NK-92 treated with Interleukin-12 subunit alpha and Interleukin-12 subunit beta, amount 100 ng/mL, for 24 hours (cell line): Measurements from ENCODE around the gene HSF5.
"Not testable (repeated sequence)": the region's sequence is repeated elsewhere in the genome, so short reads cannot be mapped to it uniquely, and the experiment has no call there.

Source experiments
- DNase-seq: peaks from one replicate; lab custom pipeline; 2025; lab: John Stamatoyannopoulos, UW

HSF5 gene

GRCh38 chr17:58412961-58413586 is 75.1 kb downstream of the HSF5 start:
- no peak for DNase-seq

DNA sequence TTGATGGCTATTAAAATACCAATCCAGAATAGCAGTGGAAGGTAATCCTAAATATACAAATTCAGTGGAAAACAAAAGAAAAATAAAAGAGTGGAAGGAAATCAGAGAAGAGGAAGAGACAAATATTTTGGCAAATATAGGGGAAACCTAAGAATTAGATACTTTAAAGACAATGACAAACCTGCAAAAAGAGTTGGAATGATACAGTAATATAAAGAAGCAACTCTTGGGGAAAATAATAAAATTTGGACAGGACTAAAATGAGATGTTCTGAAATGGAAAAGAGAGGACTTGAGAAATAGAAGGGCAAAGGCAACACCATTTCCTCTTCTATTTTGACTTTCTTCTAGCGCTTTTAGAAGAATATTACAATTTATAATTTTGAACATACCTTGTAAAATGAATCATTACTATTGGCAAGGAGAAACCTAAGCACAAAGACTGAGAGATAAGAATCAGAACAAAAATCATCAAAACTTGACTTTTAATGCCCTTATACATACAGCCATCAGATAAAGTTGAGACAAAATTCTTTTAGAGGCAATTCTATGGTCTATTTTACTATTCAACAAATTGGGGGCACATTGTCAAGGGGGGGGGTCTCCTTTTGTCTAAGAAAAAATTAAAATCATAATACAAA is 76.0 kb downstream of the HSF5 start:
- DNase-seq: no peak

DNA sequence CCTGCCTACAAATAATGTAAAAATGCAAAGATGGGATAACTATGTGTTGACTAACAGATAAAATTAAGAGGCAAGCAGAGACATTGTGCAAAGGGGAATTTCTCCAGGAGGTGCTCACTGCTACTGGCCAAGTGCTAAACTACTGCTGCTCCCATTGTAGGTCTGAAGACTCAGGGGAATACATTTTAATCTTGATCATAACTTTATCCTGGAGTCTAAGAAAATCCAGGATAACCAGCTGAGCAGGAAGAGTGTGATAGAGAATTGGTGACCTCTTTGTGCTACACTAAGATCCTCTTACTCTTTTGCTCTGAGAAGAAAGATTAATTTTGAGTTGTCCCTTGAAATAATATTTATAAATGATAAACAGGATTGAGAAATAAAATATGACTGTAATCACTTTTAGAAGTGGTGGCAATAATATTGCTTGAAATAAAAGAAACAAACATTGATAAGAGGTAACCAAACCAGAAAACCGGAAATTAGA is 76.8 kb downstream of the HSF5 start:
- no peak for DNase-seq

DNA sequence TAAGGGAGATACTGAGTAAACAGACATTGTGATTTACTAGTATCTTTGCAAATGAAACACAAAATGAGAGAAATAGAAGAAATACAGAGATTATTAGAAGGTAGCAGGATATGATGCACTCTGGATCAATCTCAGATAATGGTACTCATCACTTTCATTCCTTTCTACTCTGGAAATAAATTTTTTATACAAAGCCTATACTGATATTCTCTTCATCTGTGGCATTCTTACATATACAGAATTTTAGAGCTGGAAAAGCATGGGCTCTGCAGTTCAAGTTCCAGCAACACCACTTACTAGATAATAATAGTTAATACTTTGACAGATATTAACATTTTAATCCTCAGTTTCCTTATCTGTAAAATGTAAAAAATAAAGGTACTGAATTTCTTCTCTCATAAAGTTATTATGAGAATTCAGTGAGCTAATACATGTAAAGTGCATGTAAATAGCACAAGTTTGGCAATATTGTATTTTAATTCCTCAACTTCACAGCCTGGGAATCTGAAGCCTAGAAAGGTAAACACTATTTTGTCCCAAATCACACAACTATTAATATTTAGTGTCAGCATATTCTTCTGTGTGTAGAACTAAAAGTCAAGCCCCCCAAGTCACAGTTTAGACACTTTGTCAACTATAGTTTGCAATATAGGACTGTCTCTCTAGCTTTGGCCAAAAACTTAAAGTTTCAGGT is 77.3 kb downstream of the HSF5 start:
- DNase-seq: no peak

GRCh38 chr17:58409432-58409831 is 78.8 kb downstream of the HSF5 start:
- no peak for DNase-seq

- DNase-seq: no peak
These were observed 84.9 kb downstream of the HSF5 start for GRCh38 chr17:58403311-58403710.

DNA sequence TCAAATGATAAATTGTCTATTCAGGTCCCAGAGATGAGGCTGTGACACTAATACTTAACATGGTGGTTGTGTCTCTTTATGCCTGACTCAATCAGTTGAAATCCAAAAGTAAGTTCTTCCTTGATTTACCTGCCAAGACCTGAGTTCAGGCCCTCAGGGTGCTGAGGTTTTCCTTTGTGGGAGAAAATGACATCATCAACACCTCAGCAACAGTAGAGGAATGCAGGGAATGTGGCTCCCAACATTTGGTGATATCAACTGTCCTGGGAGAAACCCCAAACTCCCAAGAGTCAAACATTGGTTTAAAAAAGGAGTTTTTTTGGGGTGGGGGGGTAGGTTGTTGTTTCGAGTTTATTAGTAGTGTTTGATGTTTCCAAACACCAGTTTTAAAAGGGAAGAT is 85.5 kb downstream of the HSF5 start:
- no peak for DNase-seq

GRCh38 chr17:58402047-58402446 is 86.2 kb downstream of the HSF5 start:
- DNase-seq: no peak

GRCh38 chr17:58401287-58401686 is 86.9 kb downstream of the HSF5 start:
- DNase-seq: no peak

DNA sequence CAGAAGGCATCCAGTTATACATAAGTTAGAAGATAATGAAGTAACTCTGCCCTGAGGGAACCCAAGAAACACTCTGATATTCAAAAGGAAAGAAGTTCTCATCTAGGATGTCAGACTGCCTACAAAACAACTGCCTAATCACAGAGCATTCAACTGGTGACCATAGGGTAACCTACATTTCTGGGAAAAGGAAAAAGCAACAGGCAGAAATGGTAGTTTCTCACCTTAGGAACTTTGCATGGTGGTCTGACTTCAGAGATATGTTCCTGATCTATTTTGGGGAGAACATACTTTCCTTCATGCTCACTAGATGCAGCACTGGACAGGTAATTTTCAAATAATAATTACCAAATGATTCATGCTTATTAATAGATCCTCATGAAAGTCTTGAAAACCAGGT is 87.4 kb downstream of the HSF5 start:
- no peak for DNase-seq

GRCh38 chr17:58399974-58400373 is 88.2 kb downstream of the HSF5 start:
- no peak for DNase-seq

DNA sequence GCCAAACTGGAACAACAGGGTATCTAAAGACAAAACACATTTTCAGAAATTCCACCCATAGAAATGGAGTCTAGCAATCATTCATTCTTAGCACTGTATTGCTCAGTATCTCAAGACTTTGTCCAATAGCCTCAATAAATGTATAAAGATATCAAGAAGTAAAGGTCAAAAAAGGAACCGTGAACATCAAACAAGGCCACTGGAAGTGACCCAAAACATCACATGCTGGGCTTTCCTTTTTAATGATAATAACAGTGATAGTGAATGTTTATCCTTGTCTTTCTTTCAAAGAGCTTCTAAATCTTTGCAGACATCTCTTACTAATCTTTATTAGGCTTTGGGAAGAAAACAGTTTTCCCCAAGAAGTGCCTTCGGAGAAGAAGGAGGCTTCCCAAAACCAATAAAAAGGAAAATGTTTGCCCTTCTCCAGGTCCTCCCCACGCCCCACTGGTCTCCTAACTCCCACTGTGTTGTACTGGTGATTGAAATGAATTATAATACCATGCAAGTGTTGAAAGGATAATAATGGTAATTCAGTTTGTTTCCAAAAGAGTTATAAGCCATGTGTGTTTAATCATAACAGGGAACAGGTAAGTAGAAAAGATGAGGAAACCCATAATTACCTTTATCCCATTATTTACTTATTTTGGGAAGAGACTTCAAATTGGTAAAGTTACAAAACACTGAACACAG is 89.5 kb downstream of the HSF5 start:
- no peak for DNase-seq

GRCh38 chr17:58397421-58397820 is 90.8 kb downstream of the HSF5 start:
- DNase-seq: not testable (repeated sequence)

GRCh38 chr17:58396173-58396572 is 92.0 kb downstream of the HSF5 start:
- no peak for DNase-seq

DNA sequence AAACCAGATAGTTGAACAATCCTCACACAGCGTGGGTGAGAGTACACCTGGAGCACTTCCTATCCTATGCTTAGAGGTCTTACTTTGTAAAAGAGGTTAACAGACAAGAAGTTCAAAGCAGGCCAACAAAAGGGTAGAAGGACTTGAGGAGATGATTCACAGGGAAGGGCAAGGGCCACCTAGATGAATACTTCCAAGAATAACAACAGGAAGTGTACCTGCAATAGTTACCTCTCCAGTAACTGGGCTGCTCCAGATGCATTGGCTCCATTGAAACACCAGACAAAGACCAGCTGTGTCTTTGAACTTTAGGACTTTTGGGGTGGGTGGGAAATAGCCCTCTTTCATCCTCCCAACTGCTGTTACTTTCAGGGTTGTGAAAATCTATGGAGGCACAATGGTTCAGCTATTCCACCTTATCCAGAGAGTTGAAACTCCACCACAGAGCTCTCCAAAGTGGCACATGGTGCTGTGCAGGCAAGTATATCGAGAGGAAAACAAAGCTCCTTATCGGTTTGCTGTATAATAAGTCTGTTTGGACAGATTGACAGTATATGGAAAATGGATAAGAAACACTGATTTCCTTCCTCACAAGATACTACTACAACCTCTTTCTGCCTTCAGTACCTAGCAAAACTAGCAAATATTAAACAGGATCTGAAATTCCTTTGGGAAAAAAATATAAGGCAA is 93.5 kb downstream of the HSF5 start:
- DNase-seq: no peak

DNA sequence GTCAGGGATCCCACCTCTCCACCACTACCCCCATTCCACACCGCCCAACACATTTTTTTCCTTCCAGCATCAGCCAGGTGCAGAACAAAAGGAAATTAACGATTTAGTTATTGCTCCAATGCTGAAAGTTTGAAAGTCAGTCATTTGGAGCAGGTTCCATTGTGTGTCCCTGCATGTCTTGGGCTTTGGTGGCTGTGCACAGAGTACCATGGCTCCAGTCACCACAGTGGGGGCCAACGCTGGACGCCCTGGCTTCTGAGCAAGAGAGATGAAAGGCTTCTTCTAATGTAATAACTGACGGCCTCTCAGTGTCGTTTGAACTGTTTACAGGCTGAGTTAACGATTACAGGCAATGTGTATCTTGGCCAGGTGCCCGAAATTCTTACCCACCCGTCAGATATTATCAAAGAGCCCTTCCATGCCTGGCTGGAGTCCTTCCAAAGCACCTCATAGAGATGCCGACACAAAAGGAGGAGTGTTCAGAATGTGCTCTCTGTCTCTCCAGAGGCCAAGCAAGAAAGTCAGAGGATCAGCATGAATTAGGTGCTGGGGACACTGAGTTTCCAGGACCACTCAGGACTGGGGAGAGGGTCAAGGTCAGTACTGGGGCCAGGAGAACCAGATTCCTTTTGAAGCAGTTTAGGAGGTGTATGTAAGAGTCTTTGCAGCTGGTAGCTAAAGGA is 96.8 kb downstream of the HSF5 start:
- no peak for DNase-seq

DNA sequence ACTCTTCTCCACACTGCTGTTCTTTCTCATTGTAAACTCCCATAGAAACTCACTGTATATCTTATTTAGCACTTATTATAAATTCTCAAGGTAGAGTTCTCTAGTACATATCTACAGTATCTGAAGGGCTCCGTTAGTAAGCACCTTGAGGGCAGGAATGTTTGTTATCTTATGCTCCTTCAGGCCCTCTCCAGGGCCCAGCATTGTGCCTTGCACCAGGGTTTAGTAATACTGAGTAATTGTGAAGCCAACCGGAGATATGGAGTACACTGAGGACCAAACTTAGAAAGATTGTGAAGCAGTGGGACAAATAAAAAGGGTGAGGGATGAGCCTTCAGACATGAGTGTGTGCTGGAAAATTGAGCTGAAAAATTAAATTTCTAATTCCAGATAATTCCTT is 97.3 kb downstream of the HSF5 start:
- no peak for DNase-seq

- no peak for DNase-seq
These were observed 99.7 kb downstream of the HSF5 start for GRCh38 chr17:58388302-58389190.

- no peak for DNase-seq
These were observed 100.4 kb downstream of the HSF5 start for GRCh38 chr17:58387834-58388233.

GRCh38 chr17:58386708-58387107 is 101.5 kb downstream of the HSF5 start:
- no peak for DNase-seq
